Panc1 (cell line): ENCODE results near the gene CYP1B1. TPM values are rescaled to one million over a fixed set of nuclear protein-coding genes. Genes with fewer than 3 reads are reported as not detected.
"Not testable (repeated sequence)": the region's sequence is repeated elsewhere in the genome, so short reads cannot be mapped to it uniquely, and the experiment has no call there.

ENCODE experiments used
- ATAC-seq: fragments of 200-7000 bp; cut with Tn5 transposase; 2 replicates; pipeline ENCODE4 v1.9.1; 2020; ENCODE audit warnings: mild to moderate bottlenecking, moderate library complexity
- BruUV-seq: library from RNA; stranded (reverse); fragments of 400-500 nt; replicated peaks from 2 replicates; lab custom pipeline; 2021; lab: Mats Ljungman, UMichigan
- CTCF ChIA-PET: fragments of 300-600 bp; sonication (Branson Sonifier 250); formaldehyde crosslinking; loops from one replicate; lab custom pipeline; 2022; ENCODE audit warnings: antibody characterized with exemption; lab: Charles Lee
- POLR2A ChIA-PET: fragments of 300-600 bp; sonication (Branson Sonifier 250); formaldehyde crosslinking; loops from one replicate; lab custom pipeline; 2022; ENCODE audit warnings: antibody characterized with exemption; lab: Charles Lee
- DNase-seq: peaks from one replicate; pipeline ENCODE4 v3.0.0-alpha.2; 2010; ENCODE audit warnings: low read depth, low spot score
- H3K27ac ChIP-seq: 2 replicates; pipeline ENCODE4 v1.5.1; 2011; ENCODE audit warnings: mild to moderate bottlenecking, low read length, inconsistent platforms
- H3K27me3 ChIP-seq: fragments of 200-500 bp; sonication (Bioruptor generic); 2 replicates; pipeline ENCODE4 v1.6.0; 2014; ENCODE audit warnings: low read length, inconsistent platforms; ENCODE audit not compliant: control insufficient read depth, insufficient read depth
- H3K36me3 ChIP-seq: fragments of 200-500 bp; sonication (Bioruptor generic); 2 replicates; pipeline ENCODE4 v1.5.1; 2014; ENCODE audit warnings: inconsistent platforms, mild to moderate bottlenecking, low read length, moderate library complexity; ENCODE audit not compliant: control insufficient read depth, insufficient read depth
- H3K4me1 ChIP-seq: 2 replicates; pipeline ENCODE4 v1.5.1; 2011; ENCODE audit warnings: inconsistent platforms, mild to moderate bottlenecking, low read length, moderate library complexity; ENCODE audit not compliant: control insufficient read depth, insufficient read depth
- H3K4me3 ChIP-seq, 2 experiments: 2 replicates each; pipeline ENCODE4 v1.5.1; 2011 to 2012; ENCODE audit warnings: low read depth in 2 of 2, low read length in 2 of 2, mild to moderate bottlenecking in 2 of 2, inconsistent platforms in 1 of 2, moderate library complexity in 1 of 2
- H3K9me3 ChIP-seq: fragments of 200-500 bp; sonication (Bioruptor generic); 2 replicates; pipeline ENCODE4 v1.5.1; 2014; ENCODE audit warnings: low read depth, mild to moderate bottlenecking, inconsistent platforms, low read length, moderate library complexity; ENCODE audit not compliant: control insufficient read depth, insufficient read depth
- CTCF ChIP-seq: fragments of 450-650 bp; IDR thresholded peaks from 2 replicates; pipeline ENCODE4 v1.5.1; 2017; ENCODE audit warnings: mild to moderate bottlenecking
- POLR2AphosphoS5 ChIP-seq: IDR thresholded peaks from 2 replicates; pipeline ENCODE4 v1.6.1; 2012; ENCODE audit warnings: mild to moderate bottlenecking, low read depth, low read length, moderate library complexity
- REST ChIP-seq, 2 experiments: IDR thresholded peaks; 2 replicates each; pipeline ENCODE4 v1.6.1; 2011 to 2012; ENCODE audit warnings: low read depth in 2 of 2, control low read depth in 1 of 2, low read length in 1 of 2, mild to moderate bottlenecking in 1 of 2, moderate library complexity in 1 of 2; ENCODE audit not compliant: insufficient read depth in 1 of 2
- SIN3A ChIP-seq: IDR thresholded peaks from 2 replicates; pipeline ENCODE4 v1.6.1; 2012; ENCODE audit warnings: low read depth, mild to moderate bottlenecking, low read length, moderate library complexity, borderline replicate concordance; ENCODE audit not compliant: insufficient read depth
- TCF7L2 ChIP-seq: IDR thresholded peaks from 2 replicates; pipeline ENCODE4 v1.6.1; 2011; ENCODE audit warnings: mild to moderate bottlenecking, low read depth, low read length, inconsistent platforms
- in situ Hi-C: cut with HindIII; loops from 2 replicates; pipeline ENCODE4 v1.10.0; 2016; ENCODE audit warnings: low sequenced_read_pairs, low pct_unique_long_range_greater_than_20kb
- intact Hi-C: fragments of 100-400 bp; cut with micrococcal nuclease; formaldehyde crosslinking; loops from one replicate; pipeline ENCODE4 v1.10.0; 2022; ENCODE audit not compliant: unreplicated experiment
- total RNA-seq: library from RNA; stranded (reverse); gene quantifications from one replicate; pipeline ENCODE4 v1.2.1, GENCODE V29; 2021; ENCODE audit not compliant: unreplicated experiment

CYP1B1 gene
- total RNA-seq, 1 experiment from 2014 or later = 86.7 TPM

GRCh38 chr2:38085998-38086698 is 10.2 kb upstream of the CYP1B1 start:
- CTCF ChIA-PET = not testable (repeated sequence)

GRCh38 chr2:38084556-38084955 is 8.6 kb upstream of the CYP1B1 start:
- ATAC-seq, H3K27me3 ChIP-seq, H3K4me3 ChIP-seq, intact Hi-C loops, H3K36me3 ChIP-seq, H3K27ac ChIP-seq, POLR2A ChIA-PET, CTCF ChIA-PET, H3K9me3 ChIP-seq, H3K4me1 ChIP-seq, BruUV-seq, in situ Hi-C loops, DNase-seq: not testable (repeated sequence)

More at GRCh38 chr2:38085998-38086698, 10.2 kb upstream of the CYP1B1 start:
- DNase-seq, ATAC-seq, BruUV-seq, H3K9me3 ChIP-seq, H3K36me3 ChIP-seq, intact Hi-C loops, H3K27ac ChIP-seq, in situ Hi-C loops, POLR2A ChIA-PET, H3K27me3 ChIP-seq, H3K4me1 ChIP-seq, H3K4me3 ChIP-seq: not testable (repeated sequence)

- in situ Hi-C loops, DNase-seq, H3K27me3 ChIP-seq, POLR2A ChIA-PET, H3K27ac ChIP-seq, ATAC-seq, H3K9me3 ChIP-seq, BruUV-seq, CTCF ChIA-PET, H3K36me3 ChIP-seq, H3K4me3 ChIP-seq, intact Hi-C loops: not testable (repeated sequence)
- peaks cover 19% of the 10 kb centered on the region for H3K4me1 ChIP-seq
These were observed 6.8 kb upstream of the CYP1B1 start for GRCh38 chr2:38082727-38083126.

- no TSS peak for BruUV-seq
- intact Hi-C loops = no loop called here
- no peak for ATAC-seq
- ChIA-PET CTCF (no interaction called here), POLR2A (interaction anchor here (0.7 kb wide), 1 partner anchor 296 kb away, joined by 3 read pairs; no protein-coding TSS in a partner anchor)
- no peak overlapping the region for H3K4me3 ChIP-seq
- no peak for TF ChIP-seq REST (IDR thresholded peaks at IDR 0.05; ENCODE audit: insufficient read depth in 1 of 2, low read depth in 2 of 2, low read length in 1 of 2)
- no peak for TF ChIP-seq CTCF
- no peak for TF ChIP-seq TCF7L2
- no peak for TF ChIP-seq POLR2AphosphoS5
- TF ChIP-seq SIN3A = no peak
- peaks cover 20% of the 10 kb centered on the region for H3K4me1 ChIP-seq
- no peaks in the 10 kb centered on the region for H3K36me3 ChIP-seq
- DNase-seq = no peak
- no peaks in the 10 kb centered on the region for H3K27me3 ChIP-seq
- H3K27ac ChIP-seq = peak overlapping the region; percentile 15; the same call in 1 of the 2 replicates
- in situ Hi-C loops = no loop called here
- no peaks in the 10 kb centered on the region for H3K9me3 ChIP-seq
These were observed 4.4 kb upstream of the CYP1B1 start for GRCh38 chr2:38080346-38080745.
